ENCODE data around the gene GPATCH4. TPM values are rescaled to one million over a fixed set of nuclear protein-coding genes. Genes with fewer than 3 reads are reported as not detected.
"Not testable (repeated sequence)": the region's sequence is repeated elsewhere in the genome, so short reads cannot be mapped to it uniquely, and the experiment has no call there.

GPATCH4 gene
- total and polyA plus RNA-seq, 2 donors (not counting 1 experiment from before 2014, with no cell fraction given) = 12.2 to 23.6 TPM

GRCh38 chr1:156555715-156556114, 45.6 kb downstream of the GPATCH4 start:
- Histone ChIP-seq H3K36me3 (ENCODE audit: control insufficient read depth, insufficient read depth, low read length) (peaks cover 25% of the 10 kb centered on the region), H3K4me3 (replicated peaks in 1 of 4; ENCODE audit: control extremely low read depth in 1 of 4, insufficient read depth in 1 of 4, low read depth in 3 of 4, low read length in 4 of 4) (no peak overlapping the region), H4K20me1 (ENCODE audit: control insufficient read depth, extremely low read depth, insufficient read depth, low read length) (no peaks in the 10 kb centered on the region), H3K27ac (ENCODE audit: insufficient read depth, low read length) (no peak overlapping the region), H3K9me3 (ENCODE audit: control insufficient read depth, insufficient read depth, low read depth, low read length) (no peaks in the 10 kb centered on the region), H3K4me2 (ENCODE audit: extremely low read depth, insufficient read depth, low read length) (no peak overlapping the region), H3K79me2 (ENCODE audit: control insufficient read depth, insufficient read depth, low read length) (no peaks in the 10 kb centered on the region), H3K27me3 (ENCODE audit: control insufficient read depth, insufficient read depth, low read length) (no peaks in the 10 kb centered on the region), H2AFZ (ENCODE audit: low read length) (no peak overlapping the region), H3K9ac (ENCODE audit: insufficient read depth, low read length) (no peak overlapping the region), H3K4me1 (ENCODE audit: control insufficient read depth, extremely low read depth, insufficient read depth, low read length) (no peaks in the 10 kb centered on the region)
- TF ChIP-seq CTCF (conservative IDR thresholded peaks at IDR 0.05 in 1 of 2, IDR thresholded peaks at IDR 0.05 in 1 of 2; ENCODE audit: low read depth in 1 of 2, low read length in 2 of 2) (no peak), EZH2 (IDR thresholded peaks at IDR 0.05; ENCODE audit: low read length, missing control alignments) (no peak)
- DNase-seq (ENCODE audit: low read depth in 2 of 2) = no peak

GRCh38 chr1:156554971-156555370, 46.3 kb downstream of the GPATCH4 start:
- DNase-seq (ENCODE audit: low read depth in 2 of 2) = no peak
- Histone ChIP-seq H3K27me3 (ENCODE audit: control insufficient read depth, insufficient read depth, low read length) (no peaks in the 10 kb centered on the region), H3K4me2 (ENCODE audit: extremely low read depth, insufficient read depth, low read length) (no peak overlapping the region), H3K79me2 (ENCODE audit: control insufficient read depth, insufficient read depth, low read length) (no peaks in the 10 kb centered on the region), H3K4me1 (ENCODE audit: control insufficient read depth, extremely low read depth, insufficient read depth, low read length) (no peaks in the 10 kb centered on the region), H3K9me3 (ENCODE audit: control insufficient read depth, insufficient read depth, low read depth, low read length) (no peaks in the 10 kb centered on the region), H3K9ac (ENCODE audit: insufficient read depth, low read length) (no peak overlapping the region), H3K36me3 (ENCODE audit: control insufficient read depth, insufficient read depth, low read length) (peaks cover 26% of the 10 kb centered on the region), H4K20me1 (ENCODE audit: control insufficient read depth, extremely low read depth, insufficient read depth, low read length) (no peaks in the 10 kb centered on the region), H2AFZ (ENCODE audit: low read length) (no peak overlapping the region), H3K27ac (ENCODE audit: insufficient read depth, low read length) (no peak overlapping the region), H3K4me3 (replicated peaks in 1 of 4; ENCODE audit: control extremely low read depth in 1 of 4, insufficient read depth in 1 of 4, low read depth in 3 of 4, low read length in 4 of 4) (no peak overlapping the region)
- TF ChIP-seq CTCF (conservative IDR thresholded peaks at IDR 0.05 in 1 of 2, IDR thresholded peaks at IDR 0.05 in 1 of 2; ENCODE audit: low read depth in 1 of 2, low read length in 2 of 2) (no peak), EZH2 (IDR thresholded peaks at IDR 0.05; ENCODE audit: low read length, missing control alignments) (no peak)

- no peak for DNase-seq (ENCODE audit: low read depth in 2 of 2)
- H3K4me1 ChIP-seq (ENCODE audit: control insufficient read depth, extremely low read depth, insufficient read depth, low read length) = no peaks in the 10 kb centered on the region
- no peaks in the 10 kb centered on the region for H3K9me3 ChIP-seq (ENCODE audit: control insufficient read depth, insufficient read depth, low read depth, low read length)
- TF ChIP-seq CTCF (conservative IDR thresholded peaks at IDR 0.05 in 1 of 2, IDR thresholded peaks at IDR 0.05 in 1 of 2; ENCODE audit: low read depth in 1 of 2, low read length in 2 of 2) (no peak), EZH2 (IDR thresholded peaks at IDR 0.05; ENCODE audit: low read length, missing control alignments) (no peak)
- H3K4me2 ChIP-seq (ENCODE audit: extremely low read depth, insufficient read depth, low read length) = no peak overlapping the region
- no peak overlapping the region for H3K27ac ChIP-seq (ENCODE audit: insufficient read depth, low read length)
- H3K9ac ChIP-seq (ENCODE audit: insufficient read depth, low read length) = no peak overlapping the region
- no peaks in the 10 kb centered on the region for H4K20me1 ChIP-seq (ENCODE audit: control insufficient read depth, extremely low read depth, insufficient read depth, low read length)
- H2AFZ ChIP-seq (ENCODE audit: low read length) = no peak overlapping the region
- H3K27me3 ChIP-seq (ENCODE audit: control insufficient read depth, insufficient read depth, low read length) = no peaks in the 10 kb centered on the region
- H3K4me3 ChIP-seq (replicated peaks in 1 of 4; ENCODE audit: control extremely low read depth in 1 of 4, insufficient read depth in 1 of 4, low read depth in 3 of 4, low read length in 4 of 4) = no peak overlapping the region
- peaks cover 22% of the 10 kb centered on the region for H3K36me3 ChIP-seq (ENCODE audit: control insufficient read depth, insufficient read depth, low read length)
- no peaks in the 10 kb centered on the region for H3K79me2 ChIP-seq (ENCODE audit: control insufficient read depth, insufficient read depth, low read length)
These were observed 47.3 kb downstream of the GPATCH4 start for GRCh38 chr1:156553860-156554485.

GRCh38 chr1:156552937-156553336, 48.3 kb downstream of the GPATCH4 start:
- not testable (repeated sequence) for DNase-seq (ENCODE audit: low read depth in 2 of 2); H3K4me3 ChIP-seq (replicated peaks in 1 of 4; ENCODE audit: control extremely low read depth in 1 of 4, insufficient read depth in 1 of 4, low read depth in 3 of 4, low read length in 4 of 4); H3K4me1 ChIP-seq (ENCODE audit: control insufficient read depth, extremely low read depth, insufficient read depth, low read length); H3K9me3 ChIP-seq (ENCODE audit: control insufficient read depth, insufficient read depth, low read depth, low read length); H4K20me1 ChIP-seq (ENCODE audit: control insufficient read depth, extremely low read depth, insufficient read depth, low read length); H3K79me2 ChIP-seq (ENCODE audit: control insufficient read depth, insufficient read depth, low read length); H3K9ac ChIP-seq (ENCODE audit: insufficient read depth, low read length); H3K27ac ChIP-seq (ENCODE audit: insufficient read depth, low read length); H3K27me3 ChIP-seq (ENCODE audit: control insufficient read depth, insufficient read depth, low read length); H2AFZ ChIP-seq (ENCODE audit: low read length); H3K4me2 ChIP-seq (ENCODE audit: extremely low read depth, insufficient read depth, low read length)
- peaks cover 27% of the 10 kb centered on the region for H3K36me3 ChIP-seq (ENCODE audit: control insufficient read depth, insufficient read depth, low read length)
